ENCODE results near the gene LILRB2. TPM values are rescaled to one million over a fixed set of nuclear protein-coding genes. Genes with fewer than 3 reads are reported as not detected.
"Not testable (repeated sequence)": the region's sequence is repeated elsewhere in the genome, so short reads cannot be mapped to it uniquely, and the experiment has no call there.

The LILRB2 gene
- 1 to 10 TPM in 3 of 4 donors, under 1 TPM in 1; 0.93 to 5.0 (median 1.9) TPM for total RNA-seq

DNA sequence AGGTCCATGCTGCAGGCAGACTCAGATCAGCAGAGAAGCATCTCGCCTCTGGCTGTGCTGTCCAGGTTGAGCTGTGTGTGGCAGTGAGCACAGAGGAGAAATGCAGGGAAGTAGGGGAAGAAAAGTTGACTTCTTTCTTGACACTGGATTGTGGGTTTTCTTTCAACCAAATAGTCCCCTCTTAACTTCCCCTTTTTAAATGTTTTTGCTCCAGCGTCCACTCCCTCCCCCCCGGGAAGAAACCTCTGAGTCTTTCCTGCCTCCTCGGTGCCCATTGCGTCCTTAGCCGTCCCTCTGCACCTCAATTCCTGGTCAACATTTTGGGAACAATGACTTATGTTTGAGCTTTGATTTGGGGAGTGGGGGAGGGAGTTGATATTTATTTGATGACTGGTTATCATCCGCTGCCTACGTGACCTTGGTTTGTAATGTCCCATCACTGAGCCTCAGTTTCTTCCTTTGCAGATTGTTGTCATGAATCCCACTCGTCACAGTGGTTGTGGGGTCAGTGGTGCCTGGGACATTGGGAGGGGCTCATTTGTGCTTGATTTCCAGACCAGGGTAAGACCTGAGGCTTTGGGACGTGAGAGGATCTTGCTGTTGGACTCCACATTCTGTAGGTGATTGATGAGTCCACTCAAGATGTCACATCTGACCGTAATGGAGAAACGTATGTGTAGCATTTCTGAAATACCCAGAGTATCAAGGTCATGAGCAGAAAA is at the start of gene LILRB2:
LILRB2 (minus strand) TSS at position 104 of the 722 bp plus-strand sequence. CDS start 614 bp downstream, outside the sequence.
- peak; percentile 46 for ATAC-seq
- H3K36me3 ChIP-seq, result no peaks in the 10 kb centered on the region
- peaks cover 0 to 7% (median 0%) of the 10 kb centered on the region in 3 donors for H3K9me3 ChIP-seq
- H3K4me3 ChIP-seq, result peak within 1 kb of the TSS in 1 of 2 donors; percentile 27
- peaks cover 73% of the 10 kb centered on the region for H3K27me3 ChIP-seq
- WGBS, 2 donors (ENCODE audit: low coverage in 1 of 2), result 56 to 61% methylated on average over 7 to 8 of the region's 12 CpGs
- no peak for TF ChIP-seq CTCF (IDR thresholded peaks at IDR 0.05)
- no peak for TF ChIP-seq POLR2AphosphoS5 (IDR thresholded peaks at IDR 0.05)
- TF ChIP-seq POLR2A (IDR thresholded peaks at IDR 0.05), result no peak
- no peak for TF ChIP-seq EP300 (IDR thresholded peaks at IDR 0.05)
- no peaks in the 10 kb centered on the region for H3K4me1 ChIP-seq
- no peak within 1 kb of the TSS for H3K27ac ChIP-seq

GRCh38 chr19:54329476-54330165 is 48.7 kb upstream of the LILRB2 start:
- TF ChIP-seq POLR2A (IDR thresholded peaks at IDR 0.05), result no peak
- TF ChIP-seq POLR2AphosphoS5 (IDR thresholded peaks at IDR 0.05), result no peak
- TF ChIP-seq EP300 (IDR thresholded peaks at IDR 0.05), result no peak
- Histone ChIP-seq H3K4me1 (no peaks in the 10 kb centered on the region), H3K4me3 (no peak overlapping the region), H3K36me3 (no peaks in the 10 kb centered on the region), H3K9me3 (no peaks in the 10 kb centered on the region), H3K27me3 (peaks cover 30% of the 10 kb centered on the region), H3K27ac (no peak overlapping the region)
- ATAC-seq, result no peak
- 79 to 83% methylated on average over 6 to 10 of the region's 14 CpGs for WGBS, 2 donors (ENCODE audit: low coverage in 1 of 2)

- H3K36me3 ChIP-seq, H3K27ac ChIP-seq, H3K9me3 ChIP-seq, ATAC-seq, H3K4me3 ChIP-seq, H3K4me1 ChIP-seq: not testable (repeated sequence)
- WGBS, 2 donors (ENCODE audit: low coverage in 1 of 2), result 60 to 61% methylated on average over 4 of the region's 5 CpGs
- H3K27me3 ChIP-seq, result peaks cover 30% of the 10 kb centered on the region
These were observed 47.9 kb upstream of the LILRB2 start for GRCh38 chr19:54328781-54329180.

- no peak for TF ChIP-seq POLR2A (IDR thresholded peaks at IDR 0.05)
- TF ChIP-seq POLR2AphosphoS5 (IDR thresholded peaks at IDR 0.05), result no peak
- no peak for TF ChIP-seq EP300 (IDR thresholded peaks at IDR 0.05)
- no peak for TF ChIP-seq CTCF (IDR thresholded peaks at IDR 0.05)
- H3K4me1 ChIP-seq, result no peaks in the 10 kb centered on the region
- 67% methylated on average over 4 of the region's 5 CpGs; no CpG with 5 or more reads in 1 of the 2 donors for WGBS, 2 donors (ENCODE audit: low coverage in 1 of 2)
- peaks cover 39% of the 10 kb centered on the region for H3K27me3 ChIP-seq
- ATAC-seq, result no peak
- H3K9me3 ChIP-seq, result no peaks in the 10 kb centered on the region
- no peak overlapping the region for H3K27ac ChIP-seq
- no peak overlapping the region for H3K4me3 ChIP-seq
- no peaks in the 10 kb centered on the region for H3K36me3 ChIP-seq
These were observed 44.7 kb upstream of the LILRB2 start for GRCh38 chr19:54325631-54326030.

GRCh38 chr19:54325194-54325621 is 44.3 kb upstream of the LILRB2 start:
- Histone ChIP-seq H3K27ac (no peak overlapping the region), H3K36me3 (no peaks in the 10 kb centered on the region), H3K9me3 (no peaks in the 10 kb centered on the region), H3K4me1 (no peaks in the 10 kb centered on the region), H3K4me3 (no peak overlapping the region), H3K27me3 (peaks cover 40% of the 10 kb centered on the region)
- 0 to 6% methylated on average over 3 of the region's 4 CpGs for WGBS, 2 donors (ENCODE audit: low coverage in 1 of 2)
- no peak for ATAC-seq
- TF ChIP-seq CTCF (IDR thresholded peaks at IDR 0.05), result peak in 3 of 4 experiments; percentile 41 to 75 (median 53)
- no peak for TF ChIP-seq POLR2AphosphoS5 (IDR thresholded peaks at IDR 0.05)

All from gastroesophageal sphincter (tissue), 4 donors.